ENCODE data around the gene FBLN2.

Gene FBLN2

DNA sequence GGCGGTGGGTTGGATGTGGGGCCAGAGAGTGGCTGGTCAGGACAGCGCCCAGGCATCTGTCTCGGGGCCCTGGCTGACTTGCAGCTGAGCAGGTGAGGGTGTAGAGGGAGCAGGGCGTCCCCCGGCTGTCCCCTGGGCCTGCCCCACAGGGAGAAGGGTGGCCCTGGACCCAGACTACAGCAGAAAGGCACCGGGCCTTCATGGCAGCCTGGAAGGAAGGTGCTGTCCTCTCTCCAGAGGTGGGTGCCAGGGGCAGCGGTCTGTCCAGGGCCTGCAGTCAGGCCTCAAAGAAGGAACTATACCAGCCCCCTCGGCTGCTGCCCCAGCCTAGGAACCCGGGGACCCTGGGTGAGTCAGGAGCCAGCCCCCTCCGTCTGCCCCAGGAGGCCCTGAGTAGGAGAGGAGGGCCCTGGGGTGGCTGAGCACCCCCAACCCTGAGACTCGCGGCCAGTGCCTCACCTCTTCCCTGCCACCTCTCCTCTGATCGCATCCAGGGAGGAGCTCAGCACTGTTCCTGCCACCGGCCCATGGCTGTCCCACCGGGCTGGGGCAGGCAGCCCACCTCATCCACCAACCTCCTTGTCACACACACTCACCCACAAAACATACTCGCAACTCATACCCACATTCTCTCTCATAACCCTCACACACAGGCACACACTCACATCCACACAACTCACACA, 133.5 kb downstream of the FBLN2 start:
- TF ChIP-seq, protein P1, sequence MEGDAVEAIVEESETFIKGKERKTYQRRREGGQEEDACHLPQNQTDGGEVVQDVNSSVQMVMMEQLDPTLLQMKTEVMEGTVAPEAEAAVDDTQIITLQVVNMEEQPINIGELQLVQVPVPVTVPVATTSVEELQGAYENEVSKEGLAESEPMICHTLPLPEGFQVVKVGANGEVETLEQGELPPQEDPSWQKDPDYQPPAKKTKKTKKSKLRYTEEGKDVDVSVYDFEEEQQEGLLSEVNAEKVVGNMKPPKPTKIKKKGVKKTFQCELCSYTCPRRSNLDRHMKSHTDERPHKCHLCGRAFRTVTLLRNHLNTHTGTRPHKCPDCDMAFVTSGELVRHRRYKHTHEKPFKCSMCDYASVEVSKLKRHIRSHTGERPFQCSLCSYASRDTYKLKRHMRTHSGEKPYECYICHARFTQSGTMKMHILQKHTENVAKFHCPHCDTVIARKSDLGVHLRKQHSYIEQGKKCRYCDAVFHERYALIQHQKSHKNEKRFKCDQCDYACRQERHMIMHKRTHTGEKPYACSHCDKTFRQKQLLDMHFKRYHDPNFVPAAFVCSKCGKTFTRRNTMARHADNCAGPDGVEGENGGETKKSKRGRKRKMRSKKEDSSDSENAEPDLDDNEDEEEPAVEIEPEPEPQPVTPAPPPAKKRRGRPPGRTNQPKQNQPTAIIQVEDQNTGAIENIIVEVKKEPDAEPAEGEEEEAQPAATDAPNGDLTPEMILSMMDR (IDR thresholded peaks at IDR 0.05; ENCODE audit: low read depth, low read length), result no peak
- DNase-seq (ENCODE audit: extremely low read depth, low read depth), result no peak

DNA sequence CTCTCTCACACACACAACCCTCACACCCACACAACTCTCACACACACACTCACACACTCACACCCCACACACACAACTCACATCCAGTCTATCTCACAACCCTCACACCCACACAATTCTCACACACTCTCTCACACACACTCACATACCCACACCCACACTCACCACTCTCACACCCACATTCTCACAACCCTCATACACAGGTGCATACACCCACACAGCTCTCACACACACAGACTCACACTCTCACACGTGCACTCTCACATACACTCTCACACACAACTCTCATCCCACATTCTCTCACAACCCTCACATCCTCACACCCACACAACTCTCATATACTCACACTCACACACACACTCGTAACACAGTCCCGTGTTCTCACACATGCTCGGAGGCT, 134.4 kb downstream of the FBLN2 start:
- no peak for DNase-seq (ENCODE audit: extremely low read depth, low read depth)
- TF ChIP-seq, protein P1 (IDR thresholded peaks at IDR 0.05; ENCODE audit: low read depth, low read length), result no peak

DNA sequence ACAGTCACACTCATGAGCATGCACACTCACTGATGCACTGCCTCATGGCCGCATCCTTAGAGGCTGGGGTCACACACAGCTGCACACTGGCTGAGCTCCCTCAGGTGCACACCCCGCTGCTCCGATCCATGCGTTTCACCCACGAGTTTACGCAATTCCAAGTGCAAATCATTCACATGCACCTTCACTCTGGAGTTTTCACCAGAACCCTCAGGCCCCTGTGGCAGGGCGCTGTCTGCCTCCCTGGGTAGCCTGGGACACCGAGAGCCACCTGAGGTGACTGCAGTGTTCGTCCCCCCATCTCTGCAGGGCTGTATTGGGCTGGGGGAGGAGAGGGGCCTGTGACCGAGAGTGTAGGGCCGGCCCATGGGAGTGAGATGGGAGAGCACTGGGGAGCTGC, 134.8 kb downstream of the FBLN2 start:
- DNase-seq (ENCODE audit: extremely low read depth, low read depth), result no peak
- TF ChIP-seq, protein P1 (IDR thresholded peaks at IDR 0.05; ENCODE audit: low read depth, low read length), result no peak

DNA sequence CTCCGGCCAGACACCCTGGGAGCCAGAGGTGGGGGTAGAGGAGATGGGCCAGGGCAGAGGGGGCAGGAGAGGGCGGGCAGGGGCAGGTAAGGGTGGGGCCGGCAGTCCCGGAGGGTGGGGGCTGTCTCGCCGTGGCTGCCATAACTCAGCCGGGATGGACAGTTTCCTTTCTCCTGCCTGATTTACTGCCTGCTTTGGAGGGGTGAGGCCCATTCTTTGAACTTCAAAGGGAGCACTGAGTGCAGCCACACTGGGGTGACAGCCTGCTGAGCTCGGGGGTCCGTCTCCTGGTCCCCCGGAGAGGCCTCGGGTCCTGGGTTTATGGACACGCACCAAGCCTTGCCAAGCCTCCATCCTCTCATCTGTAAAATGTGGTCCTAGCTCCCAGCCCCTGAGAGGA, 135.4 kb downstream of the FBLN2 start:
- DNase-seq (ENCODE audit: extremely low read depth, low read depth), result no peak
- TF ChIP-seq, protein P1 (IDR thresholded peaks at IDR 0.05; ENCODE audit: low read depth, low read length), result no peak

DNA sequence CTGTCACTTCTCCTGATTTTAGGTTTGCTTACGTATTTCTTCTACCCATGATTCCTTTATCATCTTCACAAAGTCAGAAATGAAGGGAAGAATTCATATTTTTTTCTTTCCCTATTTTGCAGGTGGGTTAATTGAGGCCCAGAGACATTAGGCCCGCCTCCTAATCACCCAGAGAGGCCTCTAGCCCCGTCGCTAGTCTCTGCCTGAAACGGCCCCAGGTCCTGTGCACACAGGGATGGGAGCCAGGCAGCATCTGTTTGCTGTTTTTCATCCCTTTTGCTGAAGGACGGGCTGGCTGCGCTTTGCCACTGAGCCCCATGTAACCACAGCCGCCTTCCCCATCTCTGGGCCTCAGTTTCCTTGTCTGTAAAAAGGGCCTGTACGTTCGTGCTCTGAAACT, 135.9 kb downstream of the FBLN2 start:
- TF ChIP-seq, protein P1 (IDR thresholded peaks at IDR 0.05; ENCODE audit: low read depth, low read length), result no peak

DNA sequence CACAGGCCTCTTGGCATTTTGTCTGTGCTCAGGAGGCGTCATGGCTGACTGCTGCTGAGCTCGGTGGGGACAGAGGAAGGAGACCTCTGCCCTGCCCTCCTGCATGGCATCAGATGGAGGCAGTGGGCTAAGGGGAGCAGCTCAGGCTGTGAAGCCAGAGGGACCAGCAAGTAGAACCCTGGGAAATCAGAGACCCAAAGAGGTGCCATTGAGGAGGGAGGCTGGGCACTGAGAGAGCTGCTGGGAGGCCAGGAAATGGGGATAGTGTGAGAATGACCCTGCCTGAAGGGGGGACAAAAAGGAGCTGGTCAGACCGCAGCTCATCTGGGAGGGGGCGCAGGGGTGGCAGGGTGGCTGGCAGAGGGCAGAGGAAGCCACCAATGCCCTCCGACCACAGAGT, 136.8 kb downstream of the FBLN2 start:
- TF ChIP-seq, protein P1 (IDR thresholded peaks at IDR 0.05; ENCODE audit: low read depth, low read length), result no peak
- no peak for DNase-seq (ENCODE audit: extremely low read depth, low read depth)

More for the DNA sequence above, 135.9 kb downstream of the FBLN2 start:
- DNase-seq (ENCODE audit: extremely low read depth, low read depth), result no peak

DNA sequence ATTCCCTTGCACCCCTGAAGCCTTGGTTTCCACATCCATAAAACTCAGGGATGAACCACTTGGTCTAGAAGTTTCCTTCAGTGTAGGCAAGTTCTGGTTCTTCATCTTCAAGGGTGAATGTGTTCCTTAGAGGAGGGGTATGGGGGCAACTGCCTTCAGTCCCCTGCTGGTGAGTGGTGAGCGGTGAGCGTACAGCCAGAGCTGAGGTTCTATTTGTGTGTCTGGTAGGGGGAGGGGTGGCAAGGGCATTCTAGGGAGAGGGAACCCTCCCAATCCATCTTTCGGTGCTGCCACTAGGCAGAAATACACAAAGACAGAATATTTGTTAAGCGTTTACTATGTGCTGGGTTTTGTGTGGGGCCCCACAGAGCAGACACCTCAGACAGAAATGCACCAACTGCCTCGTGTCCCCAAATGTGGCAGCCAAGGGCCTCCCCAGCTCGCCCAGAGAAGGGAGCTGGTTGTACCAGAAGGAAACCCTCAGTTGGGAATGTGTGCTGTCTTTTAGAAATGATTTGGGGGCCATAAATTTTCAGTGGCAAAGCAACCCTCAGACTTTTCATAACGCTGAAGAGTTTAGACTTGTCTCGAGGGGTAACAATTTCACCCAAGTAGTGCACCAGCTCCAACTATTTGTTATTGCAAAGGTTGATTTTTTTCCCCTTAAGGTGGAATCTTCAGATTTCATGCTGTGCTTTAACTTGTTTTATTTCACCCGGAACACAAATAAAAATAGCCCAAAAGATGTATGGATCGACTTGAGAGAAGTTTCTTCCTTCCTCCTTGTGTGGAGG, 137.6 kb downstream of the FBLN2 start:
- TF ChIP-seq, protein P1 (IDR thresholded peaks at IDR 0.05; ENCODE audit: low read depth, low read length), result no peak
- no peak for DNase-seq (ENCODE audit: extremely low read depth, low read depth)
